ENCODE measurements around the gene MAPK7. TPM values are rescaled to one million over a fixed set of nuclear protein-coding genes. Genes with fewer than 3 reads are reported as not detected.

MAPK7 gene
- total RNA-seq, 4 donors from 2014 or later = 34.9 to 95.7 (median 61.1) TPM

DNA sequence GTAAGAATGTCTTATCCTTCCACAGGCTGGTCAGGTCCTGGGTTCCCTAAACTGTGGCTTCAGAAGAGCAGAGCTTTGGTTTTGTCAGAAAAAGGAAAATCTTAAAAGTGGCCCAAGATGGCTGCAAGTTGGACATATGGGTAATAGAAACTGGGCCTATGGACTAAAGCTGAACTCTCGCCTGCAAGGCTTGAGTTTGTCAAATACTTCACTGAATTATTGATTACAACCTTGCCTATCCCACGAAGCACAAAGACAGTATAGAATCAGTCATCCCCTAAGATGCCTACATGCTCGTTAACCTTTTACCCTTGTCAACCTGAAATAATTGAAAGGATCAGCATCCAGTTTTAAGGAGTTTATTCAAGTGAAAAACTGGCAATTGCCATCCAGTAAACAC, 53.4 kb downstream of the MAPK7 start:
- WGBS, 2 donors = 81 to 84% methylated on average over 3 of the region's 3 CpGs
- no peak for DNase-seq (ENCODE audit: low spot score in 2 of 2)
- H3K4me3 ChIP-seq (ENCODE audit: low read depth, poor library complexity, severe bottlenecking) = no peak overlapping the region
- TF ChIP-seq POLR2A (IDR thresholded peaks at IDR 0.05) (no peak), CTCF (IDR thresholded peaks at IDR 0.05) (no peak)
- intact Hi-C loops (cut with DNase I; ENCODE audit: low total_unique reads) = no loop called here

MicroRNAs within 50 kb of the gene (microRNA counts, 767-probe panel; counts per million panel counts)
- 0 to 358 counts per million in 2 donors for microRNA hsa-miR-1180

Small RNA genes within 50 kb of the gene (microRNA-seq; reads per million reads assigned to microRNA genes)
- gene MIR1180 (ENCODE audit: borderline number of aligned reads in 1 of 2, borderline replicate concordance in 2 of 2) = 105 to 142 reads per million in 2 donors

Other genes with a start within 250 kb of the MAPK7 start
- gene EPN2, start 141.1 kb upstream of the MAPK7 start, total RNA-seq = 100 to 1,000 TPM in 2 of 4 donors, 10 to 100 TPM in 2; 69.4 to 251 (median 96.3) TPM
- 10 to 100 TPM in 3 of 4 donors, 1 to 10 TPM in 1; 2.4 to 24.5 (median 19.5) TPM for gene B9D1, start 15.8 kb upstream of the MAPK7 start, total RNA-seq
- 10 to 100 TPM; 11.1 to 65.7 (median 30.6) TPM for gene MFAP4, start 8.7 kb downstream of the MAPK7 start, total RNA-seq
- 1 to 10 TPM in 3 of 4 donors, under 1 TPM in 1; 0.54 to 4.2 (median 1.3) TPM for gene RNF112, start 32.7 kb downstream of the MAPK7 start, total RNA-seq
- gene SLC47A1, start 155.4 kb downstream of the MAPK7 start, total RNA-seq = 10 to 100 TPM in 3 of 4 donors, 1 to 10 TPM in 1; 9.7 to 62.7 (median 30.6) TPM

Measured in lower leg skin (tissue), 4 donors.